ENCODE measurements around the gene ACKR1.

- no peak for TF ChIP-seq POLR2AphosphoS5 (IDR thresholded peaks at IDR 0.05; ENCODE audit: low read depth)
- no peak for TF ChIP-seq CTCF (IDR thresholded peaks at IDR 0.05; ENCODE audit: insufficient read depth, low read length)
These were observed 43.6 kb downstream of the ACKR1 start for GRCh38 chr1:159248311-159248710.
